LNCAP (cell line): ENCODE measurements around the gene NDUFS8.

Experiments
- TF ChIP-seq, protein P1 (sequence below): fragments of 450-650 bp; IDR thresholded peaks from 2 replicates; pipeline ENCODE4 v1.5.1; 2017; ENCODE audit warnings: mild to moderate bottlenecking

Gene NDUFS8

DNA sequence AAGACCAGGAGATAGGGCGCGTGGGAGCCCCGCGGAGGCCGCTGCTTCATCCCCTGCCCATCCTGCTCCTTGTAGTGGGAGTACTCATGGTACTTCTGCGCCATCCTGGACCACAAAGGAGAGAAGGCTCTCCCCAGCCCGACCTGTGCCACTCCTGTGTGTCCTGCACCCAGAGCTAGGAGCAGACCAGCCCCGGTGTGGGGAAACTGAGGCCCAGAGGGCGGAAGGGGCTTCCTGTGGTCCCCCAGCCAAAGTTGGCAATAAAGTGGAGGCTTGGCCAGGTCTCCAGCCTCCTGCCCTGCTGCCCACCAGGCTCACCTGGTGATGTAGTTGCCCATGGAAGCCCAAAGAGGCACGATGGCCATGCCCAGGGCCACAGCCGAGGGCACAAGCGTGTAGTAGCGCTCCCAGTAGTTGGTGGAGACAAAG lies 31.3 kb upstream of the NDUFS8 start:
- TF ChIP-seq, protein P1, sequence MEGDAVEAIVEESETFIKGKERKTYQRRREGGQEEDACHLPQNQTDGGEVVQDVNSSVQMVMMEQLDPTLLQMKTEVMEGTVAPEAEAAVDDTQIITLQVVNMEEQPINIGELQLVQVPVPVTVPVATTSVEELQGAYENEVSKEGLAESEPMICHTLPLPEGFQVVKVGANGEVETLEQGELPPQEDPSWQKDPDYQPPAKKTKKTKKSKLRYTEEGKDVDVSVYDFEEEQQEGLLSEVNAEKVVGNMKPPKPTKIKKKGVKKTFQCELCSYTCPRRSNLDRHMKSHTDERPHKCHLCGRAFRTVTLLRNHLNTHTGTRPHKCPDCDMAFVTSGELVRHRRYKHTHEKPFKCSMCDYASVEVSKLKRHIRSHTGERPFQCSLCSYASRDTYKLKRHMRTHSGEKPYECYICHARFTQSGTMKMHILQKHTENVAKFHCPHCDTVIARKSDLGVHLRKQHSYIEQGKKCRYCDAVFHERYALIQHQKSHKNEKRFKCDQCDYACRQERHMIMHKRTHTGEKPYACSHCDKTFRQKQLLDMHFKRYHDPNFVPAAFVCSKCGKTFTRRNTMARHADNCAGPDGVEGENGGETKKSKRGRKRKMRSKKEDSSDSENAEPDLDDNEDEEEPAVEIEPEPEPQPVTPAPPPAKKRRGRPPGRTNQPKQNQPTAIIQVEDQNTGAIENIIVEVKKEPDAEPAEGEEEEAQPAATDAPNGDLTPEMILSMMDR, result no peak

DNA sequence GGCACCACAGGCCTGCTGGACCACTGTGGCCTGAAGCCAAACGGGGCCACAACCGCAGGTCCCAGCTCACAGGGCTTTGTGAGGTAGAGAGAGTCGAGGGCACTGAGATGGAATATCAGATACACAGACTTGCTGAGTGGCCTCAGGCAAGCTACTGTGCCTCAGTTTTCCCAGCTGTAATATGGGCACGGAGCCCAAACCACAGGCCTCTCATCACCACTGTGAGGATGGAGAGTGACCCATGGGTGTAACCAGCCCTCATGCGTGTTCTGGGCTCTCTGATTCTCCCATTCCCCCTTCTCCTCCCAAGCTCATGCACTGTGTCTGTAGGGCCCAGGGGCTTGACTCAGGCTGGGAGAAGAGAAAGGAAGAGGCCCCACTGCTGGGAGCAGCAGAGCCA lies 30.8 kb upstream of the NDUFS8 start:
- TF ChIP-seq, protein P1, result no peak

DNA sequence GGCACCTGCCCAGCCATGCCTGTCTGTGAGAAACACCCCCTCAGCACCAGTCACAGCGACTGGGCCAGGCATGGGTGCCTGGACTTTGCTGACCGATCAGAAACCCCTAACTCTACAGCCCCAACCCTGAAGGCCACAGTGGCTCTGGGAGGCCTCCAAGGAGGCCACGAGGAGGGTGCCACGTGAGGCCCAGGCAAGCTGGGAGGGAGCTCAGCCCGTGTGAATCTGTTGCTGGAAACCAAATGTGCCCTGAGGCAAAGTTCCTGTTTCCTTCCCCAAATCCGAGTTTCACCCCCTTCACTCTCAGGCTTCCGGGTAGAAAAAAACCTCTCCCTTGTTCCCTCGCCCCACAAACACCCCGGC lies 27.9 kb upstream of the NDUFS8 start:
- TF ChIP-seq, protein P1, result no peak

DNA sequence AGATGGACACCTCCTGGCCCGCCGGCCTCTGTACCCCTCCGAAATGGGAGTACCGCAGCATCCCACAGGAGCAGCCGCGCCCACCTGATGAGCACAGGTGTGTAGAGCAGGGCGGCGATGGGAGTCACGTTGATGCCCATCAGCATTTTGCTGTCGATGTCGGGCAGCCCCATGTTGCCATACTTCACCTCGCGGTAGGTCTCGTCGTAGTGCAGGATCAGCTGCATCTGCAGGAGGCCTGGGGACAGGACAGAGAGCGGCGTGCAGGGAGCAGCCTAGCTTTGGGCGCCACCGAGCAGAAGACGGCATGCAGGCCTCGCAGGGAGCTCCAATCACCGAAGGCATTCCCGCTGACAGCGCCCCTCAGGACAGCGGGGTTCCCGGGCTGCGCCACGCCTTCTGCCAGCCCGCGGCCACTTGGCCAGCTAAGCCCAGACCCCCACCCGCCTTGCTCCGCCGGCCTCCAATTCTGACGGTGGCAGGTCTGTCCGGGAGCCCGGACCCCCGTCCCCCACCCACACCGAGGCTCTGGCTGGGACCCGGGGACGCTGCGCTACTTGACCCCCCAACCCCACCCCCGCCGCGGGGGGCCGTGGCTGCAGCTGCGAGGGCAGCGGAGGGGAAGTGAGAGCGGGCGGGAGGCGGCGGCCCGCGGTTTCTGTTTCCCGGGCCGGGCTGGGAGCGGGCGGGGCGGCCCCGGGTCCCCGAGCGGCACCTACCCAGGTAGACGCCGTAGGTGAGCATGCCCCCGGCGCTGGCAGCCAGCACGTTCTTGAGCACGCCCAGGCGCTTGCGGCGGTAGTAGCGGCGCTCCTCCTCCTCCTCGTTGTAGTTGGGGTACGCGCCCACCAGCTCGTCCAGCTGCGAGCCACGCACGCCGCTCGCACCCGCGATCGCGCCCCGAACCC lies 27.3 kb upstream of the NDUFS8 start:
- TF ChIP-seq, protein P1, result no peak

DNA sequence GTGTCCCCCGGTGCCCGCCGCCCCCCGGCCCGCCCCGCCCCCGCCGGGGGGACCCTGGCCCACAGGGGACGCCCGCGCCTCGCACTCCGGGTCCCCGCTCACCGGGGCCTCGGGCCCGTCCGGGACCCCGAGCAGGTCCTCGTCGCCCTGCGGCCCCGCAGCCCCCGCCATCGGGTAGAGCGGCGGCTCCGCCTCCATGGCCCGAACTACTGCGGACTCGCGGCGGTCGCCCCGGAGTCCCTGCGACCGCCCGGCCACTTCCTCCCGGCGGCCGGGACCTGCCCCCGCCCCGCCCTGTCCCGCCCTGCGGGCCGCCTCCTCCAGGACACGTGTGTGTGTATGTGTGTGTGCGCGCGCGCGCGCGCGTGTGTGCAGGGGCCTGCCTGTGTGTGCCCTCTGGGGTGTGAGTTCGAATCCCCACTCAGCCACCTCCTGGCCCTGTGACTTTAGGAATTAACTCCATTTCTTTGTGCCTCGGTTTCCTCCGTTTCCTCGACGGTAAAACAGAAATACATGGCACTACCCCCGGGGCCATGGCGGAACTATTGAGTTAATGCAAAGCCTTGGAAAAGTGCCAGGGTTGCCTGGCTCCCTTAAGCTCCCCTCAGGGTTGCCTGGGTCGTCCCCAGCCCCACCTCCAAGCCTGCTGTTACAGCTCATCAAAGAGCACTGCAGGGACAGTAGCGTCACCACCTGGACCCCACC lies 26.5 kb upstream of the NDUFS8 start, which contains the start of gene UNC93B1:
TSS of gene UNC93B1 (minus strand) at position 252 of the 705 bp plus-strand sequence. CDS start at position 198, 54 bp downstream.
- TF ChIP-seq, protein P1, result no peak

DNA sequence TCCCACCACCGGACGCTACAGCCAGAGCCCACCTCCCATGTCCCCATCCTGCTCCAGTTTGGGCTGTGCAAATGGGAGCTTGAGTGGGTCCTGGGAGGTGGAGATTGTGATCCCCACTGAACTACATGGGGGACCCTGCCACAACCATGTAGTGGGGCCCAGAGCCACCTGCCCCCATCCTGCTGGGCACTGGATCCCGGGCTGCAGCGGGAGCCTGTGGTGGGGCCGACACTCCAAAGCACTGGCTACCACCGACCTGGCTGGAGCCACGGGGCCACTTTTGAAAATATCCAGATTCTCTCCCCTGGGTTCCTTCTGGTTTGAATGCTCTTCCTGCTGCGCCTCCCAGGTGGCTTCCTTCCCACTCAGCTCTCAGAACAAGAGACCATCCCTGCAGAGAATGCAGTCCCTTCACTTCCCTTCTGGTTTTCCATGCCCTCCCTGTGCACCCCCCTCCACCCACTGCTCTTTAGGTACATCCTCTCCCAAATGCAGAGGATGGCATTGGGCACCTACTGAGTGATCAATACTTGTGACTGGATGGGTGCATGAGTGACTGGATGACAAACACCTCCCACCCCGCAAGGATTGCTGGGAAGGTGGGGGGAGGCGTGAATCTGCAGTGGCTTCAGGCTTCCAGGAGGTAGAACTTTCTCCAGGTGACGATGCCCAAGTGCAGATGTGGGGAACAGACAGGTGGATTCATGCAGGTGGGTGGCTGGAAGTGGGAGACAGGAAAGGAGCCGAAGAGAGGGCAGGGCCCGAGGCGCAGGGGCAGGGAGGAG lies 25.7 kb upstream of the NDUFS8 start:
- TF ChIP-seq, protein P1, result no peak

DNA sequence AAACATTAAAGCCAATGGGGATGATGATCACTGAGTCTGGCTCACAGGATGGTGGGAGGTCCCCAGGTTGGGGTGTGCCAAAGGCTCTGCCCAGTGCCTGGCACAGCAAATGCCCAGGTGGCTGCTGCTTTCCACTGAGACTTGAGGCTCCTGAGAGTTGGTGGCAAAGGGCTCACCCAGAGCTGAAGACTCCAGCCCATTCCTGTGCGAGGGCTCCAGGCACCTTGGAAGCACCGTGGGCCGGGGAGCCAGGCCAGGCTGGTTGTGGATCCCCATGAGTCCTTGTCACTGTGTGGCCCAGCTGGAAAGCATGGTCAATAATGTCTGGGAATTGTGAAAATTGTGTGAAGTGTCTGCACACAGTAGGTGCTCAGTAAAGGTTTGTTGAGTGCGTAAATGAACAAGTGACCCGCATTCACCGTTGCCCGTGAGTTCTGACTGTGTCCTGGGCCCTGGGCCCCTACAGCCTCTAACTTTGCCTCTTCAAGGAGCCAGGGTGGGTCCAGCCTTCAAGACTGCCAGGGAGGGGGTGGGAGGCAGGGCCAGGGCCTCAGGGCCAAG lies 23.8 kb upstream of the NDUFS8 start:
- TF ChIP-seq, protein P1, result no peak
